Measurements from ENCODE around the gene ABHD17A. TPM values are rescaled to one million over a fixed set of nuclear protein-coding genes. Genes with fewer than 3 reads are reported as not detected.
A peak's percentile ranks its signal among the peaks of the same experiment; 100 is the strongest.

The ABHD17A gene
- polyA plus RNA-seq, 1 donor (not counting 4 experiments of a cell fraction or from before 2014, with no cell fraction given) = 27.2 TPM

GRCh38 chr19:1865172-1866010, 19.9 kb downstream of the ABHD17A start:
- H3K4me1 ChIP-seq (ENCODE audit: control insufficient read depth, extremely low read depth, insufficient read depth, low read length) = peaks cover 16% of the 10 kb centered on the region
- no peaks in the 10 kb centered on the region for H3K27me3 ChIP-seq (ENCODE audit: control insufficient read depth, extremely low read depth, insufficient read depth, low read length)
- dilution Hi-C loops (cut with MboI; ENCODE audit: extremely low pct_ligation_motif_present, low sequenced_read_pairs) = no loop called here
- H4K20me1 ChIP-seq (ENCODE audit: control insufficient read depth, extremely low read depth, insufficient read depth, low read length) = peaks cover 10% of the 10 kb centered on the region
- peak overlapping the region in 2 of 3 experiments; percentile 73 to 84 for H3K4me3 ChIP-seq (ENCODE audit: control insufficient read depth in 2 of 3, extremely low read depth in 1 of 3, insufficient read depth in 2 of 3, low read depth in 1 of 3, low read length in 3 of 3)
- H3K79me2 ChIP-seq (ENCODE audit: control insufficient read depth, insufficient read depth, low read length) = peaks cover 25% of the 10 kb centered on the region
- no peaks in the 10 kb centered on the region for H3K36me3 ChIP-seq (ENCODE audit: control insufficient read depth in 2 of 2, extremely low read depth in 1 of 2, insufficient read depth in 2 of 2, low read length in 2 of 2)
- no peak for DNase-seq (ENCODE audit: low read depth, low spot score)
- H2AFZ ChIP-seq (ENCODE audit: control insufficient read depth, low read length) = no peak overlapping the region
- no peak for FAIRE-seq
- H3K27ac ChIP-seq (ENCODE audit: control insufficient read depth, insufficient read depth, low read length) = peak overlapping the region; percentile 78
- peak overlapping the region; percentile 85 for H3K4me2 ChIP-seq (ENCODE audit: control insufficient read depth, extremely low read depth, insufficient read depth, low read depth, low read length)
- no peaks in the 10 kb centered on the region for H3K9me3 ChIP-seq (ENCODE audit: control insufficient read depth, low read depth, low read length)
- TF ChIP-seq CTCF (optimal IDR thresholded peaks at IDR 0.05 in 1 of 3, IDR thresholded peaks at IDR 0.05 in 1 of 3, conservative IDR thresholded peaks at IDR 0.05 in 1 of 3; ENCODE audit: extremely low read depth in 1 of 3, insufficient read depth in 2 of 3, low read length in 3 of 3) (no peak), EZH2 (IDR thresholded peaks at IDR 0.05; ENCODE audit: low read length) (no peak)
- H3K9ac ChIP-seq (ENCODE audit: control insufficient read depth, extremely low read depth, insufficient read depth, low read length) = peak overlapping the region; percentile 89
- H3K9me1 ChIP-seq (ENCODE audit: control insufficient read depth, extremely low read depth, insufficient read depth, low read length) = no peaks in the 10 kb centered on the region

GRCh38 chr19:1864480-1865171, 20.7 kb downstream of the ABHD17A start:
- Histone ChIP-seq H3K36me3 (ENCODE audit: control insufficient read depth in 2 of 2, extremely low read depth in 1 of 2, insufficient read depth in 2 of 2, low read length in 2 of 2) (no peaks in the 10 kb centered on the region), H3K9me3 (ENCODE audit: control insufficient read depth, low read depth, low read length) (no peaks in the 10 kb centered on the region), H3K4me2 (ENCODE audit: control insufficient read depth, extremely low read depth, insufficient read depth, low read depth, low read length) (peak overlapping the region; percentile 85), H3K4me1 (ENCODE audit: control insufficient read depth, extremely low read depth, insufficient read depth, low read length) (peaks cover 21% of the 10 kb centered on the region), H4K20me1 (ENCODE audit: control insufficient read depth, extremely low read depth, insufficient read depth, low read length) (peaks cover 10% of the 10 kb centered on the region), H3K79me2 (ENCODE audit: control insufficient read depth, insufficient read depth, low read length) (peaks cover 32% of the 10 kb centered on the region), H3K27me3 (ENCODE audit: control insufficient read depth, extremely low read depth, insufficient read depth, low read length) (no peaks in the 10 kb centered on the region), H3K9ac (ENCODE audit: control insufficient read depth, extremely low read depth, insufficient read depth, low read length) (peak overlapping the region; percentile 89), H3K27ac (ENCODE audit: control insufficient read depth, insufficient read depth, low read length) (peak overlapping the region; percentile 78), H2AFZ (ENCODE audit: control insufficient read depth, low read length) (peak overlapping the region; percentile 36), H3K9me1 (ENCODE audit: control insufficient read depth, extremely low read depth, insufficient read depth, low read length) (no peaks in the 10 kb centered on the region), H3K4me3 (ENCODE audit: control insufficient read depth in 2 of 3, extremely low read depth in 1 of 3, insufficient read depth in 2 of 3, low read depth in 1 of 3, low read length in 3 of 3) (peak overlapping the region; percentile 63 to 84 (median 73))
- dilution Hi-C loops (cut with MboI; ENCODE audit: extremely low pct_ligation_motif_present, low sequenced_read_pairs) = no loop called here
- TF ChIP-seq CTCF (optimal IDR thresholded peaks at IDR 0.05 in 1 of 3, IDR thresholded peaks at IDR 0.05 in 1 of 3, conservative IDR thresholded peaks at IDR 0.05 in 1 of 3; ENCODE audit: extremely low read depth in 1 of 3, insufficient read depth in 2 of 3, low read length in 3 of 3) (peak; percentile 44 to 83 (median 80)), EZH2 (IDR thresholded peaks at IDR 0.05; ENCODE audit: low read length) (no peak)
- DNase-seq (ENCODE audit: low read depth, low spot score) (no peak), FAIRE-seq (no peak)
